H1 (cell line): ENCODE results near the gene ASIP. TPM values are rescaled to one million over a fixed set of nuclear protein-coding genes. Genes with fewer than 3 reads are reported as not detected.

Experiments
- CTCF ChIA-PET: fragments of 300-600 bp; sonication (Branson Sonifier 250); formaldehyde crosslinking; loops from one replicate; lab custom pipeline; 2021; ENCODE audit not compliant: partially characterized antibody; lab: Charles Lee
- POLR2A ChIA-PET: fragments of 300-600 bp; sonication (Branson Sonifier 250); formaldehyde crosslinking; loops from one replicate; lab custom pipeline; 2021; ENCODE audit warnings: inconsistent platforms; ENCODE audit not compliant: partially characterized antibody; lab: Charles Lee
- DNase-seq, 2 experiments: peaks; one replicate each; pipeline versions ENCODE4 v3.0.0 to v3.0.0-alpha.2; 2010 to 2022; ENCODE audit warnings: low spot score in 2 of 2, low read depth in 1 of 2, mixed read lengths in 1 of 2
- FAIRE-seq: peaks from 2 replicates; lab custom pipeline; 2011; peaks lifted over from hg19 to GRCh38; lab: Jason Lieb, UNC
- H2AFZ ChIP-seq: 2 replicates; pipeline ENCODE4 v1.8.1; 2012; ENCODE audit warnings: low read length, inconsistent platforms
- H2AK5ac ChIP-seq: 2 replicates; pipeline ENCODE4 v1.6.1; 2013; ENCODE audit warnings: low read depth, low read length
- H2BK120ac ChIP-seq: replicated peaks from 2 replicates; pipeline ENCODE3; 2013; ENCODE audit warnings: low read depth, low read length, inconsistent platforms
- H2BK12ac ChIP-seq: 2 replicates; pipeline ENCODE4 v1.6.1; 2013; ENCODE audit warnings: low read depth, low read length
- H2BK15ac ChIP-seq: 2 replicates; pipeline ENCODE4 v1.6.1; 2013; ENCODE audit warnings: low read length
- H2BK20ac ChIP-seq: 2 replicates; pipeline ENCODE4 v1.6.1; 2013; ENCODE audit warnings: low read length
- H2BK5ac ChIP-seq: 2 replicates; pipeline ENCODE4 v1.6.1; 2013; ENCODE audit warnings: low read depth, low read length
- H3K14ac ChIP-seq: 2 replicates; pipeline ENCODE4 v1.6.1; 2013; ENCODE audit warnings: inconsistent platforms; ENCODE audit not compliant: insufficient read length
- H3K18ac ChIP-seq: 2 replicates; pipeline ENCODE4 v1.6.1; 2013; ENCODE audit warnings: low read length; ENCODE audit errors: extremely low read depth
- H3K23ac ChIP-seq: 2 replicates; pipeline ENCODE4 v1.6.1; 2013; ENCODE audit warnings: inconsistent platforms; ENCODE audit not compliant: insufficient read length
- H3K23me2 ChIP-seq: 2 replicates; pipeline ENCODE4 v1.6.1; 2013; ENCODE audit warnings: low read depth, low read length
- H3K27ac ChIP-seq: 2 replicates; pipeline ENCODE4 v1.6.1; 2011; ENCODE audit warnings: low read depth, low read length, inconsistent platforms
- H3K27me3 ChIP-seq, 4 experiments: replicated peaks in 1 of 4; 1 replicate in 1 of 4; 2 replicates in 3 of 4; pipeline versions ENCODE4 v1.6.1 to v1.8.1; 2011 to 2013; ENCODE audit warnings: low read length in 3 of 4, mild to moderate bottlenecking in 3 of 4, inconsistent platforms in 2 of 4, mixed read lengths in 2 of 4, moderate library complexity in 1 of 4; ENCODE audit not compliant: control insufficient read depth in 3 of 4, insufficient read depth in 3 of 4; ENCODE audit errors: extremely low read depth in 1 of 4
- H3K36me3 ChIP-seq, 4 experiments: 2 replicates each; pipeline versions ENCODE4 v1.6.1 to v1.8.1; 2011 to 2013; ENCODE audit warnings: mild to moderate bottlenecking in 4 of 4, low read length in 3 of 4, moderate library complexity in 2 of 4, control low read depth in 1 of 4, inconsistent platforms in 1 of 4; ENCODE audit not compliant: insufficient read depth in 4 of 4, control insufficient read depth in 2 of 4
- H3K4ac ChIP-seq: replicated peaks from 2 replicates; pipeline ENCODE3; 2013; ENCODE audit warnings: low read length, low read depth, mixed read lengths, inconsistent platforms; ENCODE audit not compliant: insufficient read length
- H3K4me1 ChIP-seq, 4 experiments: replicated peaks in 1 of 4; 1 replicate in 1 of 4; 2 replicates in 3 of 4; pipeline versions ENCODE4 v1.6.1 to v1.8.1; 2011 to 2013; ENCODE audit warnings: low read length in 3 of 4, inconsistent platforms in 2 of 4, mixed read lengths in 1 of 4; ENCODE audit not compliant: insufficient read depth in 4 of 4, control insufficient read depth in 3 of 4
- H3K4me2 ChIP-seq, 2 experiments: 2 replicates each; pipeline versions ENCODE4 v1.6.1 to v1.8.1; 2011 to 2013; ENCODE audit warnings: low read depth in 2 of 2, low read length in 2 of 2, control low read depth in 1 of 2, inconsistent platforms in 1 of 2, mild to moderate bottlenecking in 1 of 2; ENCODE audit not compliant: insufficient read depth in 1 of 2
- H3K4me3 ChIP-seq, 4 experiments: fragments of 200-600, 300-600 bp in 1 of 4; sonication (generic), shearing (Covaris generic), sonication (Bioruptor Twin) in 1 of 4; 2 replicates each; pipeline versions ENCODE4 v1.5.1 to v1.8.1; 2011 to 2016; ENCODE audit warnings: low read length in 4 of 4, low read depth in 3 of 4, control low read depth in 2 of 4, inconsistent platforms in 2 of 4, mild to moderate bottlenecking in 2 of 4, mixed read lengths in 1 of 4, moderate library complexity in 1 of 4; ENCODE audit not compliant: insufficient read depth in 2 of 4; ENCODE audit errors: extremely low read depth in 1 of 4
- H3K56ac ChIP-seq: replicated peaks from 2 replicates; pipeline ENCODE3; 2013; ENCODE audit warnings: low read depth, mild to moderate bottlenecking, mixed read lengths, low read length, inconsistent platforms; ENCODE audit not compliant: insufficient read length
- H3K79me1 ChIP-seq: 2 replicates; pipeline ENCODE4 v1.6.1; 2013; ENCODE audit warnings: low read depth, low read length, control low read depth
- H3K79me2 ChIP-seq, 2 experiments: 2 replicates each; pipeline versions ENCODE4 v1.6.1 to v1.8.1; 2012 to 2013; ENCODE audit warnings: low read length in 2 of 2, mild to moderate bottlenecking in 2 of 2, inconsistent platforms in 1 of 2; ENCODE audit not compliant: insufficient read depth in 2 of 2, control insufficient read depth in 1 of 2
- H3K9ac ChIP-seq, 4 experiments: replicated peaks in 1 of 4; 1 replicate in 1 of 4; 2 replicates in 3 of 4; pipeline versions ENCODE4 v1.6.1 to v1.8.1; 2011 to 2013; ENCODE audit warnings: low read depth in 3 of 4, low read length in 3 of 4, control low read depth in 2 of 4, mild to moderate bottlenecking in 2 of 4, moderate library complexity in 2 of 4, inconsistent platforms in 1 of 4; ENCODE audit errors: extremely low read depth in 1 of 4
- H3K9me3 ChIP-seq, 2 experiments: 2 replicates each; pipeline versions ENCODE4 v1.6.1 to v1.8.1; 2012 to 2013; ENCODE audit warnings: mild to moderate bottlenecking in 2 of 2, moderate library complexity in 2 of 2, control low read depth in 1 of 2, inconsistent platforms in 1 of 2, low read depth in 1 of 2, low read length in 1 of 2, mixed read lengths in 1 of 2; ENCODE audit not compliant: insufficient read depth in 2 of 2
- H4K20me1 ChIP-seq, 2 experiments: replicated peaks in 1 of 2; 2 replicates each; pipeline versions ENCODE3 to v1.8.1; 2011 to 2013; ENCODE audit warnings: inconsistent platforms in 2 of 2, low read length in 2 of 2, mild to moderate bottlenecking in 1 of 2; ENCODE audit not compliant: insufficient read depth in 2 of 2, control insufficient read depth in 1 of 2
- H4K5ac ChIP-seq: 2 replicates; pipeline ENCODE4 v1.6.1; 2013; ENCODE audit warnings: low read length, low read depth, mixed read lengths, inconsistent platforms; ENCODE audit not compliant: insufficient read length
- H4K8ac ChIP-seq: 2 replicates; pipeline ENCODE4 v1.8.0; 2013; ENCODE audit warnings: mild to moderate bottlenecking, moderate library complexity, low read length, inconsistent platforms; ENCODE audit not compliant: insufficient read depth; ENCODE audit errors: extremely low read depth
- H4K91ac ChIP-seq: replicated peaks from 2 replicates; pipeline ENCODE3; 2013; ENCODE audit warnings: low read length, mixed read lengths, inconsistent platforms; ENCODE audit not compliant: insufficient read length
- HDAC2 ChIP-seq, 2 experiments: fragments of 300-600 bp in 1 of 2; sonication (generic) in 1 of 2; IDR thresholded peaks; 2 replicates each; pipeline ENCODE4 v1.6.1; 2011 to 2012; ENCODE audit warnings: low read depth in 2 of 2, low read length in 2 of 2, mild to moderate bottlenecking in 2 of 2, moderate library complexity in 2 of 2, borderline replicate concordance in 1 of 2, inconsistent platforms in 1 of 2
- JUND ChIP-seq: IDR thresholded peaks from 2 replicates; pipeline ENCODE4 v1.6.1; 2011; ENCODE audit warnings: mild to moderate bottlenecking, improper control_type of control experiment, low read length
- MAFK ChIP-seq: IDR thresholded peaks from 2 replicates; pipeline ENCODE4 v1.6.1; 2012; ENCODE audit warnings: low read depth, mild to moderate bottlenecking, improper control_type of control experiment, low read length
- RNF2 ChIP-seq: fragments of 200-900, 300-1000 bp; sonication (generic); IDR thresholded peaks from 2 replicates; pipeline ENCODE4 v1.7.1; 2016; ENCODE audit warnings: borderline replicate concordance, low read depth, mild to moderate bottlenecking, antibody characterized with exemption, low read length; ENCODE audit not compliant: poor library complexity, severe bottlenecking; ENCODE audit errors: missing control alignments
- TAF1 ChIP-seq: IDR thresholded peaks from 2 replicates; pipeline ENCODE4 v1.6.1; 2011; ENCODE audit warnings: mild to moderate bottlenecking, low read depth, low read length
- WGBS, 2 experiments: shearing (Covaris generic) in 1 of 2; methylation state at CpG; one replicate each; pipeline versions ENCODE4 v1.1.6 to v1.1.7; 2013 to 2015; ENCODE audit warnings: low lambda C conversion rate in 2 of 2, mixed read lengths in 2 of 2, inconsistent platforms in 1 of 2, low coverage in 1 of 2, missing lambda C conversion rate in 1 of 2; ENCODE audit not compliant: insufficient replicate concordance in 2 of 2, insufficient coverage in 1 of 2, insufficient read length in 1 of 2; ENCODE audit errors: extremely low coverage in 1 of 2, missing lambda C conversion rate in 1 of 2; 5-methylcytosine and 5-hydroxymethylcytosine counted together
- polyA plus RNA-seq, 7 experiments: library from polyadenylated mRNA; depleted of rRNA in 3 of 7; stranded (reverse) in 5 of 7; unstranded in 2 of 7; fragments of >200 nt in 5 of 7; fragments of 200-250 nt in 2 of 7; gene quantifications; 1 replicate in 5 of 7; 2 replicates in 1 of 7; 4 replicates in 1 of 7; pipeline versions ENCODE4 v1.2.1 to v1.2.3, GENCODE V29; 2011 to 2013; ENCODE audit warnings: missing spikeins in 2 of 7, mixed read lengths in 2 of 7
- total RNA-seq: library from RNA; stranded (reverse); fragmentation: NEBNext Ultra II Directional; extraction: Animal tissue kit (Norgen Biotek cat#: 25700); gene quantifications from 2 replicates; pipeline ENCODE4 v1.2.1, GENCODE V29; 2021

ASIP gene
- total and polyA plus RNA-seq, 2 of the 8 experiments (the other 6 are each of a cell fraction or from before 2014, with no cell fraction given), result not detected

GRCh38 chr20:34293589-34293988 is 52.4 kb downstream of the ASIP start:
- ChIA-PET POLR2A (interaction anchor here (1.1 kb wide), 1 partner anchor 9 kb away, joined by 3 read pairs; the partner anchor contains the start of gene AHCY), CTCF (no interaction called here)
- Histone ChIP-seq H4K20me1 (peaks cover 23 to 55% of the 10 kb centered on the region in 2 experiments), H3K79me1 (peaks cover 18% of the 10 kb centered on the region), H3K27me3 (no peaks in the 10 kb centered on the region), H2BK20ac (no peak overlapping the region), H3K23me2 (no peaks in the 10 kb centered on the region), H3K4me2 (no peak overlapping the region), H4K8ac (no peak overlapping the region), H2AK5ac (no peak overlapping the region), H3K18ac (no peak overlapping the region), H3K4me3 (no peak overlapping the region), H3K36me3 (peaks cover 46 to 59% (median 57%) of the 10 kb centered on the region in 4 experiments), H3K9me3 (no peaks in the 10 kb centered on the region), H3K23ac (no peak overlapping the region), H2BK120ac (no peak overlapping the region), H4K5ac (no peak overlapping the region), H3K56ac (no peak overlapping the region), H2AFZ (no peak overlapping the region), H4K91ac (no peak overlapping the region), H3K79me2 (peaks cover 12 to 44% of the 10 kb centered on the region in 2 experiments), H2BK12ac (no peak overlapping the region), H3K14ac (no peak overlapping the region), H2BK5ac (no peak overlapping the region), H3K9ac (no peak overlapping the region; a peak in 1 of 7 replicates), H3K4me1 (no peaks in the 10 kb centered on the region), H3K27ac (no peak overlapping the region), H2BK15ac (no peak overlapping the region), H3K4ac (no peak overlapping the region)
- WGBS, 2 experiments, result 88% methylated on average over 7 of the region's 7 CpGs; no CpG with 5 or more reads in 1 of the 2 experiments
- no peak for TF ChIP-seq RNF2
- no peak for TF ChIP-seq JUND
- TF ChIP-seq TAF1, result no peak
- no peak for TF ChIP-seq HDAC2 (IDR thresholded peaks at IDR 0.05; ENCODE audit: borderline replicate concordance in 1 of 2, low read depth in 2 of 2, low read length in 2 of 2)
- no peak for TF ChIP-seq MAFK
- FAIRE-seq (no peak), DNase-seq (no peak)
